Esophagus muscularis mucosa (tissue), 4 donors: Measurements from ENCODE around the gene KIR2DL1.
"Not testable (repeated sequence)": the region's sequence is repeated elsewhere in the genome, so short reads cannot be mapped to it uniquely, and the experiment has no call there.

Experiments used
- EP300 ChIP-seq: sonication (generic); formaldehyde crosslinking; IDR thresholded peaks from one replicate; pipeline ENCODE4 v1.6.1; 2017; ENCODE audit warnings: antibody characterized with exemption
- POLR2A ChIP-seq: fragments of 450-650 bp; IDR thresholded peaks from one replicate; pipeline ENCODE4 v1.6.1; 2017; ENCODE audit warnings: antibody characterized with exemption, moderate library complexity, mild to moderate bottlenecking, low read depth
- POLR2AphosphoS5 ChIP-seq, 2 donors: sonication (generic); formaldehyde crosslinking; IDR thresholded peaks; one replicate each; pipeline ENCODE4 v1.6.1; 2017; ENCODE audit warnings: antibody characterized with exemption in 2 of 2
- TF ChIP-seq, protein P1 (sequence below), 3 experiments: fragments of 200-600 bp in 2 of 3; fragments of 450-650 bp in 1 of 3; sonication (generic) in 2 of 3; IDR thresholded peaks; one replicate each; pipeline ENCODE4 v1.5.1; 2017 to 2019; ENCODE audit warnings: antibody characterized with exemption in 3 of 3, mild to moderate bottlenecking in 2 of 3, moderate library complexity in 1 of 3

- TF ChIP-seq, protein P1, sequence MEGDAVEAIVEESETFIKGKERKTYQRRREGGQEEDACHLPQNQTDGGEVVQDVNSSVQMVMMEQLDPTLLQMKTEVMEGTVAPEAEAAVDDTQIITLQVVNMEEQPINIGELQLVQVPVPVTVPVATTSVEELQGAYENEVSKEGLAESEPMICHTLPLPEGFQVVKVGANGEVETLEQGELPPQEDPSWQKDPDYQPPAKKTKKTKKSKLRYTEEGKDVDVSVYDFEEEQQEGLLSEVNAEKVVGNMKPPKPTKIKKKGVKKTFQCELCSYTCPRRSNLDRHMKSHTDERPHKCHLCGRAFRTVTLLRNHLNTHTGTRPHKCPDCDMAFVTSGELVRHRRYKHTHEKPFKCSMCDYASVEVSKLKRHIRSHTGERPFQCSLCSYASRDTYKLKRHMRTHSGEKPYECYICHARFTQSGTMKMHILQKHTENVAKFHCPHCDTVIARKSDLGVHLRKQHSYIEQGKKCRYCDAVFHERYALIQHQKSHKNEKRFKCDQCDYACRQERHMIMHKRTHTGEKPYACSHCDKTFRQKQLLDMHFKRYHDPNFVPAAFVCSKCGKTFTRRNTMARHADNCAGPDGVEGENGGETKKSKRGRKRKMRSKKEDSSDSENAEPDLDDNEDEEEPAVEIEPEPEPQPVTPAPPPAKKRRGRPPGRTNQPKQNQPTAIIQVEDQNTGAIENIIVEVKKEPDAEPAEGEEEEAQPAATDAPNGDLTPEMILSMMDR (IDR thresholded peaks at IDR 0.05), result not testable (repeated sequence)
- not testable (repeated sequence) for TF ChIP-seq POLR2AphosphoS5 (IDR thresholded peaks at IDR 0.05); POLR2A; EP300
These were observed at the start of gene KIR2DL1 for GRCh38 chr19:54769646-54770045.
